HG02943 (cell line): ENCODE results near the gene MAGI1.

ENCODE experiments used
- ATAC-seq: cut with Tn5 transposase; IDR thresholded peaks from one replicate; pipeline ENCODE4 v1.9.1; 2021; ENCODE audit warnings: mild to moderate bottlenecking, low read depth, moderate library complexity; ENCODE audit not compliant: unreplicated experiment

MAGI1 gene

GRCh38 chr3:65356331-65357248, 682.1 kb downstream of the MAGI1 start:
- no peak for ATAC-seq

GRCh38 chr3:65354880-65355279, 683.8 kb downstream of the MAGI1 start:
- ATAC-seq, result no peak

DNA sequence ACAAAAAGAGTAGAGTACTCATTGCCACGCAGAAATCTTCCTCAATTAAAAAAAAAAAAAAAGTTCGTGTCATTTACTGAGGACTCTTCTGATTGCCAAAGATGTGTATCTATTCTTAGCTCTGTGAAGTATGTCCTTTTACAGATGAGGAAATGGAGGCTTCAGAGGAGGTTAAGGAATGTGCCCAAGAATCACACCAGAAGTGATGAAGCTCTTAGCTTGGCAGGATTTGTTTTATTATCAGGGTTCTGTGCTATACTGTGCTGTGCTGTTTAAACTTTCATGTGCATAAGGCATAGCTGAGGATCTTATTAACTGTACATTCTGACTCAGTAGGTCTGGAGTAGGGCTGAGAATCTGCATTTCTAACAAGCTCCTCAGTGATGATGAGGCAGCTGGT, 685.8 kb downstream of the MAGI1 start:
- no peak for ATAC-seq

DNA sequence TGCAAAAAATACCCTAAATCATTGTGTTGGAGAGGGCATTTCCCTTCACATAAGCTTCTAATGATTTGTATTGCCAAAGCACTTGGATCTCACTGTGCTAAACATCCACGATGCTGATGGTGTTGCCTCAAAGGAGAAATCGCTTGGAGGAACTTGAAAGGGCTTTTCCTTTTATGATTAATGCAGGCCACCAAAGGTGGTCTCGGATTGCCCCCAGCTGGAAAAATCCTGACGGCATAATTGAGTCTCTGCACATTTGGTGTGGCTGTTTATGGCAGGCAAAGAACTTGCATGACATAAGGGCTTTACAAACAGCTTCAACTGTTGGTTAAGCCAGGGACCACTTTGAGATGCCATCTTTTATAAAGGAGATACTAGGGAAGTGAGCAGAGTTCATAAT, 687.0 kb downstream of the MAGI1 start:
- no peak for ATAC-seq

DNA sequence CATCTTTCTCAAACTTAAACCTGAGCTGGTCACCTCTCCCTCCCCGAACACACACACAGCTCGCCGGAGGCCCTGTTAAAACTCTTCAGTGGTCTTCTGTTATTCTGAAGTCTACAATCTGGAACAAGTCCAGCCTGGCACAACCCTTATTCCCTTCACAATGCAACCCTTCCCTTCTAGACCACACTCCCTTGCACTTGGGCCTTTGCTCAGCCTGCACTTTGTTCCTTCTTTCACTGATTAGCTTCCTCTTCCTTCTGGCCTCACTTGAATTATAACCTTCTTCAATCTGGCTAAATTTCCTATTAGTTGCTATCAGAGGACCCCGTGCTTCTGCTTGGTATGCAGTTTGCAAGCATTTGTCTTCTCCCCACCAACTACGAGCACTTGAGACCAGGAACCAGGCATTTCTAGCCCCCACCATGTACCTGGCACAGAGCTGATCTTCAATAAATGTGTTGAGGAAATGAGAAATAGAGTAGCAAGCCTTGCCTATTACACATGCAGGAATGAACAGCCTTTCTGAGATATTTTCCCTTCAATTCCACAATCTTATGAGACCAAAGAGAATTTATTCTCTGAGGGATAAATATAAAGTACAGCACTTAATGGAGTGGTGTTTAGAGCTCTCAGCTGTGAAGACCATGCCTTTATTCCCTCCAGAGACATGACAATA, 687.8 kb downstream of the MAGI1 start:
- ATAC-seq, result no peak

DNA sequence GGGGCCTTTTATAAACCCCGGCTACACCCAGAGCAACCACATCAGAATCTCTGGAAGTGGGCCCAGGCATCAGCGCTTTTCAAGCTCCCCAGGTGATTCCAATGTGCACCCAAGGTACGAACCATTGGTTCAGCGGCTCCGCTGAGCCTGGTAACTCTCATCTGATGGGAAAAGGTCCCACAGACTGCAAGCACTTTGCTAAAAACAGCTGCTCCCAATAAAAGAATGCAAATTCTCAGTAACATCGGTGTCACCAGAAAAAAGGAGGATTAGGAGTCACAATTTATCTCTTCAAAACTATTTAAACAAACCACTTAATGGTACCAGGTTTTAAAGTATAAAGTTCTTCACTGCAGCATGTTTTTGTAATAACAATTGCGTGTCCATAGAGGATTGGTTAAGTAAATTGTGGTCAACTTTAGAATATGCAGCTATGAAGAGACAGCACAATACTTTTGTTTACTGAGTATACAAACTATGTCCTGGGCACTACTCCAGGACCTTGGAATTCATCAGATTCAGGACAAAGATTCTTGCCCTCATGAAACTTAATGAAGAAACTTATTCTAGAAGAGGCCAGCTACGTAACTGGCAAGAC, 690.2 kb downstream of the MAGI1 start:
- no peak for ATAC-seq

DNA sequence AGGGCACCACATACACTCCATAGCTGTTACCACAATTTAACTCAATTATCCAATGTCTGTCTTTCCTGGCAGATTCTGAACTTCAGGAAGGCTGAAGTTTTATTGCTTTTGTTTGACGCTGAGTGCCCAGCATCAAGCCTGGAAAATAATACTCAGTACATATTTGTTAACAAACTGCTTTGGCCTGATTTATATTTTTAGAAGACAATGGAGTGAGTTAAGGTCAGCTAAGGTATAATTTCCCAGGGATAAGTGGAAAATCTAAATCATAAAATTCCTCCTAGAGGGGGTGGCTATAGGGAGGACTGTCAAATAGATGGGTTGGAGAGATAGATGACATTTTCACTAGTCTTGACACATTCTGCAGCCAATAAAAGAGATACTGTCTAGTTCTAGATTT, 691.6 kb downstream of the MAGI1 start:
- ATAC-seq, result no peak

- no peak for ATAC-seq
Measured at GRCh38 chr3:65344846-65345245, 693.9 kb downstream of the MAGI1 start.

DNA sequence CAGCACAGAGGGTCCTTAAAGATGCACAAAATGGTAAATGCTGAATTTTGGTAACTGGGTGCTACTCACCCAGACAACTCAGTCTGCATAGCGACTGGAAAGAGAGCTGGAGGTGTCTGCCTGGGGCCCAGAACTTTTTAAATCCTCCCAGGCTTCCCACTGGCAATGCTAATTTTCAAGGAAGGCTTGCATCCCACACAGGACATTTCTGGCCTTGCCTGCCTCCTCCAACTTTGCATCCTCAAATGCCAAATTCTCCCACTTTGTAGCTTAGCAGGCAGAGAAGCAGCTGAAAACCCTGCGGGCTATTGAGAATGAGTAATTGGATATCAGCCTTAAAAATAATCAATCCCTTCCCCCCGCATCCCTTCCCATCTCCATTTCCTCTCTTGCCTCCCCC, 694.3 kb downstream of the MAGI1 start:
- no peak for ATAC-seq

GRCh38 chr3:65343736-65344135, 695.0 kb downstream of the MAGI1 start:
- no peak for ATAC-seq

DNA sequence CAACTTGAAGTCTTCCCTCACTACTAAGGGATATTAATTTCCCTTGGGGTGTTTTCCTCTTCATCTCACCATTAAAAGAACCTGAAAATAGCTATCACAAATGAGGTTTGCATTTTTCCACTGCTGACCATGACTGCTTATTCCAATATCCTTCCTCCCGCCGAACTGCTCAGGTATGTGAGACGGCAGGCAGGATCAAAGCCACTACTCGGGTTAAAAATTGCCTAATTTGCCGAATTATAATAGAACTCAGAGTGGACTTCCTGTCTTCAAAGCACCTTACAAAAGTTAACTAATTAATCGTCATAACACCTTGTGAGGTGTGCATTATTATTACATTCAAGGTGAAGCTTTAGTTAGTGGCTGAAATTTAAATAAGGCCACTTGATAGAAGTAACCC, 695.7 kb downstream of the MAGI1 start:
- ATAC-seq, result no peak

- no peak for ATAC-seq
Measured at GRCh38 chr3:65342084-65342683, 696.5 kb downstream of the MAGI1 start.

GRCh38 chr3:65339192-65339740, 699.5 kb downstream of the MAGI1 start:
- no peak for ATAC-seq

DNA sequence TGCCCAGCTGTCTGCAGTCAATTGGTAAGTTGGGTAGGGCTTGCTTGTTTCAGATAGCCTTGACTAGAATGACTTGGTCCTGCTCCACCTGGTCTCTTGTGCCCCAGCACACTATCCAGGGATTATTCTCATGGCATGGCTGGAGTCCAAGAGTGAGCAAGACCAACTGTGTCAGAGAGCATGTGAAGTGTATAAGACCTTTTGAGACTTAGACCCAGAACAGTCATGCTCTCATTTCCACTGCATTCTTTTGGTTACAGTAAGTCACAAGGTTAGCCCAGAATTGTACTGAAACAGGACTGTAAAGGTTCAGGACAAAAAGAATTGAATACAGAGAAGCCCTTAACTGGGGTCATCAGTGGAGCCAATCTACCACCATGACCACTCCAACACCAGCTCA, 700.1 kb downstream of the MAGI1 start:
- ATAC-seq, result no peak

- ATAC-seq, result no peak
Measured at GRCh38 chr3:65335587-65335986, 703.1 kb downstream of the MAGI1 start.

DNA sequence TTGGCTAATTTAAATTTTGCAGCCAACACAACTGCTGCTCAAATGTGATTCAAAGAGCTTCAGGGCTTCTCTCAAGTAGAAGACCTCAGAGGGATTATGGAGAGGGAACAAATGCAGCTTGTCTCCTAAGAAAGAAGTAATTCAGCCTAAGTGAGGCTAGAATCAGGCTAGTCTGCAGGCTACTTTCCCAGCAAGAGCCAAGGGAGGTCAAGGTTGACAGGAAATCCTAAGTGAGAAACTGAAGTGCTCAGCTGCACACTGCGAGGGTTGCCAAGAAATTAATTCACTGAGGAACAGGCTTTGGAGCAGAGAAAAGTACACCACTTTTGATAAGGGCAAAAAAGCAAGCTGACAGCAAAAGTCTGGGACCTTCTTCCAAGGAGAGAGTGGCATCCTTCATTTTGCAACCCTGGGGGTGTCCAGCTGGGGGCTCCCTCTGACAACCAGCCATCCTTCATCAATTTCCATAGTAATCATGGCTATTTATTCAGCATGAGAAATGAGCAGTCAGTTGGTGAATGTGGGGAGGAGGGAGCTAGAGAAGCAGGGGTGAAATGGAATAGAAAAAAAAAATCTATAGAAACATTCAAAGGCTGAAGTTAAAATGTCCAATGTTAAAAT, 704.6 kb downstream of the MAGI1 start:
- no peak for ATAC-seq

DNA sequence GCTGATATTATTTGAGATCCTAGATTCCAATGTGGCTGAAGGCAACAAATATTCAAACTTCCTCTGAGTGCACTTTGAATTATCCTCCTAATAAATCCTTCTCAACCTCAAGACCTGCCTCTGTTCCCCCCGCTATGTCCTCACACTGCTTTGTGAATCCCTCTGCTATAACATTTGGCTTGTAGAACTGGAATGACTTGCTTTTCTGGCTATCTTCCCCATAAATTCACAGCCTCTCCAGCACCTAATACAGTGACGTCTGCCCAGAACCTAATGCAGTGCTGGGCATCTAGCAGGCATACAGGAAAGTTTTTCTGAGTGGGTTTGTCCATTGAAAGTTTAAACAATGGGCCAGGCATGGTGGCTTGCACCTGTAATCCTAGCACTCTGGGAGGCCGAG, 707.0 kb downstream of the MAGI1 start:
- ATAC-seq, result no peak

DNA sequence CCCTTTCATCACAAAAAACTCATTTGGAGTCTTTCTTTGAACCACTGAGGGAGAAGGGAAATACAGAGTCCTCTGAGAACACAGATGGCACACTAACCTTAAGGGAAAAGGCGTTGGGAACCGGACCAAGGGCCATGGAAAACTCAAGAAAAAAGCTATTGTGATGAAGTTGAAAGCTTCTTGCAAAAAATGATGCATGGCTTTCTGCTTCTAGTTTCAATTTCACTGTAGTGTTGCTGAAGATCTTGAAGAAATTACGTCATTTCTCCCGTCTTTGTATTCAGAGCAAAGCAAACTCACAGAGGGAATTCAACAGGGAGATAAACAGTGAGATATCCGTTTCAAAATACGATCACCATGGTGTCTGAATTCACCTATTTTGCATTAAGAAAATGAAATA, 708.6 kb downstream of the MAGI1 start:
- no peak for ATAC-seq

- no peak for ATAC-seq
Measured at GRCh38 chr3:65328148-65328547, 710.6 kb downstream of the MAGI1 start.

DNA sequence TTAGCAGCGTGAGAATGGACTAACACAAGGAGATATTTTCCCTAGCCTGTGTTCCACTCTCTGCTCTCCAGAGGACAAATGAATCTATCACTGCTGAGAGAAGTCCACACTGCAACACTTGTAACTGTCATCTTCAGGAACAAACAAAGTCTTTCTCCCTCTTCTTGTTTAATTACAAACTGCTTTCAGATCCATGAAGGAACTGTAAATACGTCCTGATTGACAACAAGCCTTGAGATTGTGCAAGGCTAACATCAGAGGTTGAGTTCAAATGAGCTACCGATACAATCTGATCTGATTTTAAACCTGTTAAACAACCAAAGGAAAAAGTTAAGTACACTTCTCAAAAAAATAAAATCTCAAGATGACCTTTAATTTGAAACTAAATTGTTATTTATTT, 712.1 kb downstream of the MAGI1 start:
- ATAC-seq, result no peak
